GM19025 (cell line): ENCODE results near the gene NTNG2.

Experiments used
- ATAC-seq: cut with Tn5 transposase; IDR thresholded peaks from one replicate; pipeline ENCODE4 v1.9.1; 2021; ENCODE audit warnings: mild to moderate bottlenecking, low read depth, moderate library complexity; ENCODE audit not compliant: unreplicated experiment

Gene NTNG2

DNA sequence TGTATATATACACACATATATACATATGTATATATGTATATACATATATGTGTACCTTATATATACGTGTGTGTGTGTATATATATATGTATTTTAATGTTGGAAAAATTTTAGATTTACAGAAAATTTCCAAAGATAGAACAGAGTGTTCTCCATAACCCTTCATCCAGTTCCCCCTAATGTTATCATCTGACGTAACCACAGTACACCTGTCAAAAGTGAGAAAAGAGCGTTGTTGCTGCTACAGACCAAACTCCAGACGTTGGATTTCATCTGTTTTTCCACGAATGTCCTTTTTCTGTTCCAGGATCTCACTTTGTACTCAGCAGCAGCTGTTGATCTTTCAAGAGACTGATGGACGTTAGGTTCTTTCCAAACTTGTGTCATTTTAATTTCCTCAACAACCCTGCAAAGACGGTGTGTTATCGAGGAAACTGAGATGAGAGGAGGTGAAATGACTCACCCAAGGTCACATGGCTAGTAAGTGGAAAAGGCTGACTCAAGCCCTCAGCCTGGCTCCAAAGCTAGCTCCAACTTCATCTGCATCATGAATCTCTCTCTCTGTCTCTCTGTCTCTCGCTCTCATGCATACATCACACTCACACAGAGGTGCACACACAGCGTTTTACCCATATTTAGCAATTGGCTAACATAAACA is 17.0 kb upstream of the NTNG2 start:
- ATAC-seq: no peak

DNA sequence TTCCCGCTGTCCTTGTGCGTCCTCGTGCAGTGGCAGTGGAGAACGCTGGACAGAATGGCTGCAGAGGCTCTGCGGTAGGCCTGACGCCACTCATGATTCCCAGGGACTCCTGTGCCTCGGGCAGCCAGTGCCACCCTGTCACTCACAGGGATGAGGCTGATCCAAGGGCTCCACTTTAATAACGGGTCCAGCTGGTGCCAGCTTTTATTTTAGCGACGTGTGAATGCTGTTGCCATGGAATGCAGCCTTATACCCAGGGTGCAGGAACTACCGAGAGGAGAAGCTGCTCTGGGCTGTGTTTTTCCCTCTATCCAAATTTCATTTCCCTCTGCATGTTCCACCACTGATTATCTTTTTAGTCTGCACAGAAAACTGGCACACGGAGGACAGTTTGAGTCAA is 15.8 kb upstream of the NTNG2 start:
- ATAC-seq: no peak

- ATAC-seq: no peak
Measured at GRCh38 chr9:132146575-132146974, 15.3 kb upstream of the NTNG2 start.

DNA sequence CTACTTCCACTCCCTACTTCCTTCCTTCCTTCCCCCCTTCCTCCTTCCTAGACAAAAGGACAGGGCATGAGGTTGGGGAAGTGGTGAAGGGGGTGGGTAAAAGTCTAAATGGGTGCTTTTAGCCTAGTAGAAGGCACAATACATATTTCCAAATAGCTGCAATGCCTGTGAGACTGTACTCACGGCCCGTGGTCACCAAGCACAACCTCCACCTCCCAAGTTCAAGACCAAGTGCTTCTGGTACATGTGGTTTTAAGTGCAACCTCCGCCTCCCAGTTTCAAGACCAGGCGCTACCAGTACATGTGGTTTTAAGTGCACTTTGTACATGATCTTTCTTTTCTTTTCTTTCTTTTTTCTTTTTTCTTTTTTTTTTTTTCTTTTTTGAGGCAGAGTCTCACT is 14.5 kb upstream of the NTNG2 start:
- ATAC-seq: no peak

DNA sequence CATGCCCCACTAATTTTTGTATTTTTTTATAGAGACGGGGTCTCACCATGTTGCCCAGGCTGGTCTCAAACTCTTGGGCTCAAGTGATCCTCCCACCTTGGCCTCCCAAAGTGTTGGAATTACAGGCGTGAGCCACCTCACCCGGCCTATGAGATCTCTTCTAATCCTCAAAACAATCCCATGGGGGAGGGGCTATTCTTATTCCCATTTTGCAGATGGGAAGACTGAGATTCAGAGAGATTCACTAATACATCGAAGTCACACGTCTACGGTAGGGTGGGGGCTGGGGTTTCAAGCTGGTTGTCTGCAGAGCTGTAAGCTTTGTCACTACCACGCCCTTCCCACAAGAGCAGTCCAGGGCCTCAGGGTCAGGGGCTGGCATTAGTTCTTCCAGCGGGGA is 14.0 kb upstream of the NTNG2 start:
- no peak for ATAC-seq

DNA sequence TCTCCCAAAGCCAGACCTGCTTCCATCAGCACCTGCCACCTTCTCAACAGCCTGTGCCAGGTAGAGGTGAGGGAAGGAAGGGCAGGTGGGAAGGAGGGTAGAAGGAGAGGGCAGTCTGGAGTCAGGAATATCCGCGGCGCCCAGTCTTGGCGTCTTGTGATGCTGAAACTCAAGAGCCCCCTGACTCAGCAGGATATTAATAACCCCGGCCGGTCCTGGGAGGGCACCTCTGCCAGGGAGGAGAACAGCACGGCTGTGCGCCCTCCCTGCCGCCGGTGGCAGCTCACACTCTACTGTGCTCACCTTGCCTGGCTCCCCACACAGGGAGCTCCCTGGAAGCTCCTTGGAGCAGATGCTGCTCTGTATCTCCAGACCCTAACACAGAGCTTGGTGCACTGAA is 11.6 kb upstream of the NTNG2 start:
- ATAC-seq: no peak

DNA sequence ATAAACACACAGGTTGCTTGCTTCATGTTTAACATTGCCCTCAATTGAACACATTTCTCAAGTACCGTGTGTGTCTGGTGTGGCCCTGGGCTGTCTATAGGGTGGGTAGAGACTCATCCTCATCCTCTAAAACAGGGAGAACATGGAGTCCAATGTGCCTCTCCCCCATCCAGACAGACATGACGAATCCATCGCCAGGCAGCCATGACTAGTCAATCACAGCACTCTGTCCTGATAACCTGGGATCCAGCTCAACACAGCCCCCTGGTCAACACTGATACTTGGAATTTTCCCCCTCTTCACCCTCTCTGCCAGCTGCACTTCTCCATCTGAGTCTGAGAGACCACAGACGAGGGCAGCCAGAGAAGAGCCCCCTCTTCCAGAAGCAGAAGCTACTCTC is 10.7 kb upstream of the NTNG2 start:
- ATAC-seq: no peak

DNA sequence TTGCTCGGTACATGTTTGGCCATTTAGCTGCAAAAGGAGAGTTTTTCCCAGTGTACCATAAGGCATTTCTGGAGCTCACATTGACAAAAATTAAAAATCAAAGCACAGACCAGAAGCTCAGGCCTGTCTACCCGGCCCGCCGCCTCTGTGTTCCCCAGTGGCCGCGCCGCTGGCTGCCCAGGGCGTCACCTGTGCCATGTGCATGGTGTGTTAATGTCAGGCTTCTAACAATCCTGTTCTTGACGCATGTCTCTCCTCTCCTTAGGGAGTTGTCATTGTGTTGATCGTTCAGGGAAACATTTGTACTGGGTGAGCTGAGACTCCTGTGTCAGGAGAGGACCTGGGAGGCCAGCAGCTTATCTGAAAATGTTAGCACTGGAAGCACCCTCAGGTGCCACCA is 9.6 kb upstream of the NTNG2 start:
- ATAC-seq: no peak

DNA sequence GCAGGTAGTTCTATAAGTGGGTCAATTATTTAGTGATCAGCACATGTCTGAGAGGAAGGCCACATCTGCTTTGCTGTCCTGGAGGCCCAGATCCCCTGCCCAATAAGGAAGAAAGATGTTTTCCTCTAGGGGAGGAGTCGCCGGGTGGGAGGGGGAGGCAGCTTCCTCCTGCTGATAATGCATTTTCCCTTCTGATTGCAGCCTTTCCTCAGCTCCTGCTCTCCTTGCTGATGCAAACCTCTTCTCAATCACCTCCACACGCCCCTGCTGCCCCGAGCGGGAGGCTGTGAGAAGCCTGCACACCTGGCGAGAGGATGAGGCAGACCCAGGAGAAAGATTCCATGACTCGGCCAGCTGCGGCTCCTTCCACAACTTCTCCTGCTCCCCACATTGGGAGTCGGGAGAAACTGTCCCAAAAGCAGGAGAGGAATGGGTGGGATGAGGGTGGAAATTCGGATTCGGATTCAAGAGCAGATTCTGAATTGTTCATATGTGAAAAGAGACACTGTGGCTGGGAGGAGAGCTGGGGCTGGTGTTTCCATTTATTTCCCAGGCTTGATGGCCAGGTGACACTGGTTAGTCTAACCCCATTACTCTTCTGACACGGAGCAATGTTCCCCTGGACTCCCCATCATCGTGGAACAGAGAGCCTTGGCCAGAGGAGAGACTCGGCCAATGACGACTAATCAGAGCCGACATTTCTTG is 6.8 kb upstream of the NTNG2 start:
- no peak for ATAC-seq

DNA sequence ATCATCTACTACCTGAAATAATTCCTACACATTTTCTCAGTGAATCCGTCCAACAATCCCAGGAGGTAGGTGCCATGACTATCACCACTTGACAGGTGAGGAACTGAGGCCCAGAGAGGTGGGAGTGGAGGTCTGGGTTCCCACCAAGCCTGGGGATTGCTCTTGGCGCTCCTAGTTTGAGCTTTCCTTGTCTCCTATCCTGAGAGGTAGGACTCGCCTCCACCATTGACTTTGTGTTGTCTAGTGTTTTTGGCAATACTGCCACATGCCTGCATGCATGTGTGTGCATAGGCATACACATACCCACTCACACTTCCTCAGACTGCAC is 6.3 kb upstream of the NTNG2 start:
- ATAC-seq: no peak

GRCh38 chr9:132156262-132156661 is 5.6 kb upstream of the NTNG2 start:
- ATAC-seq: no peak

DNA sequence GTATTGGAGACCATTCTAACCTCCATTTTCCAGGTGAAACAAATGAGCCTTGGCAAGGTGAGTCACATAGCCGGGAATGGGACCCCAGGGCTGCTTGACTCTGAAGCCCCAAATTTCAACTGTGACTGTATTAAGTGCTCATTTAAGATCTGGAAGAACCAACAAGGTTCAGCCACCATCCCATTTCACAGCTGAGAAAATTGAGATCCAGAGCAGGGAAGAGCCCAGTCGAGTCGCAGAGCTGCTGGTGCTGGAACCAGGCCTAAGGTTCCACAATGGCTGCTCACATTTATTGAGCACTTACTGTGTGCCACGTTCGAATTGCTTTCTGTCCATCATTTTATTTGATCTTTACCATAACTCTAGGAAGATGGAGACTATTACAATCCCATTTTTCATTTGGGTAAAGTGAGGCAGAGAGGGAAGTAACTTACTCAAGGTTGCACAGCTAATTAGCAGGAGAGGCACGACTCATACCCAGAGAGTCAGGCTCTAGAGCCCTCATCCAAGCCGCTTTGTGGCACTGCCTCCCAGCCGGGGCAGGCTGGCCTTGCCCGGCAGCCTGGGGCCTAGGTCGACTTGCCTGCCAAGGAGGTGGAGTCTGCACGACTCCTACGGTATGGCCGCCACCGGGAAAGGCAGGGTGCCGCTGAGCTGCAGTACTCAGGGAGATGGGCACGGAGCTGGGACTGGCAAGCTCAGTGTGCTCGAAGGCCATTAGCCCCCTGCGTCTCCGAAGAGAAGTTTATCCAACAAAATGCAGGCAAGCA is 4.3 kb upstream of the NTNG2 start:
- no peak for ATAC-seq

- ATAC-seq: no peak
Measured at GRCh38 chr9:132160802-132161742, 786 bp upstream of the NTNG2 start.

GRCh38 chr9:132162764-132163456 is 1.1 kb downstream of the NTNG2 start:
- ATAC-seq: no peak

GRCh38 chr9:132163457-132163875 is 1.6 kb downstream of the NTNG2 start:
- no peak for ATAC-seq

- ATAC-seq: no peak
Measured at GRCh38 chr9:132163876-132164603, 2.2 kb downstream of the NTNG2 start.

- no peak for ATAC-seq
Measured at GRCh38 chr9:132164604-132165362, 2.9 kb downstream of the NTNG2 start.

- ATAC-seq: no peak
Measured at GRCh38 chr9:132166599-132166998, 4.7 kb downstream of the NTNG2 start.

DNA sequence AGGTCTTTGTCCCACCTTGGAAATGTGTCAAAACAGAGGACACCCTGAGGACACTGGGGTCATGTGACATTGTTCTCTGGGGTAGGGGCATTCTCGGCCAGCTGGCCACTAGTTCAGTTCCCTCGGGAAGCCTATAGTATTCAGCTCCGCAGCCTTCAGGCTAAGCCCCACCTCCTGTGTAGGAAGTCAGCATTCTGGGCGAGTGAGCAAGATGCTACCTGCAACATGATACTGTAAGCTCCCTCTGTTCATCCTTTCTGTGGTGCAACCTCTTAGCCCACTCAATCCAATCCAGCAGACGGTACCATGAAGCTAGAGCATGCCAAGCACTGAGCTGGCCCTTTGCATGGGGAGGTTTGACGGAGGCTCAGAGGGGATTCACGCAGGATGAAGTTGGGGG is 5.3 kb downstream of the NTNG2 start:
- no peak for ATAC-seq
